K562 (cell line): Measurements from ENCODE around the gene TALDO1. TPM values are rescaled to one million over a fixed set of nuclear protein-coding genes. Genes with fewer than 3 reads are reported as not detected.
A peak's percentile ranks its signal among the peaks of the same experiment; 100 is the strongest.

Experiments
- HNRNPH1 ChIP-seq: fragments of 200-400 bp; formaldehyde crosslinking; optimal IDR thresholded peaks from 2 replicates; pipeline ENCODE3; 2017; ENCODE audit warnings: low read depth, mild to moderate bottlenecking, low read length, moderate library complexity
- KAT8 ChIP-seq: fragments of 450-650 bp; IDR thresholded peaks from 2 replicates; pipeline ENCODE4 v1.6.1; 2016; ENCODE audit warnings: low read depth, mild to moderate bottlenecking
- MEF2D ChIP-seq: conservative IDR thresholded peaks from 2 replicates; pipeline ENCODE4 v1.6.1; 2016; ENCODE audit warnings: low read depth, missing genetic modification characterization, missing compliant biosample characterization
- MTF1 ChIP-seq: fragments of 250-450 bp; sonication (Bioruptor Pico); IDR thresholded peaks from 2 replicates; pipeline ENCODE4 v1.9.0; 2021; ENCODE audit warnings: moderate library complexity, mild to moderate bottlenecking, inconsistent platforms, borderline replicate concordance
- NFE2 ChIP-seq: IDR thresholded peaks from 2 replicates; pipeline ENCODE4 v1.6.1; 2014; ENCODE audit warnings: antibody characterized with exemption, low read depth
- NFIC ChIP-seq: fragments of 450-650 bp; IDR thresholded peaks from 2 replicates; pipeline ENCODE4 v1.6.1; 2017; ENCODE audit warnings: mild to moderate bottlenecking, inconsistent platforms
- RBFOX2 ChIP-seq: fragments of 200-400 bp; formaldehyde crosslinking; IDR thresholded peaks from 2 replicates; pipeline ENCODE4 v1.6.1; 2017; ENCODE audit warnings: low read depth, mild to moderate bottlenecking, low read length, moderate library complexity
- SNRNP70 ChIP-seq: fragments of 200-400 bp; formaldehyde crosslinking; optimal IDR thresholded peaks from 2 replicates; pipeline ENCODE3; 2017; ENCODE audit warnings: low read depth, low read length
- TCF7L2 ChIP-seq: fragments of 150-350 bp; IDR thresholded peaks from 2 replicates; pipeline ENCODE4 v1.6.1; 2016; ENCODE audit warnings: low read depth, mild to moderate bottlenecking, low read length, moderate library complexity
- ZNF12 ChIP-seq: sonication (generic); formaldehyde crosslinking; IDR thresholded peaks from 2 replicates; pipeline ENCODE4 v1.4.0; 2020; ENCODE audit warnings: mild to moderate bottlenecking, missing genetic modification reagents
- ZNF324 ChIP-seq: fragments of 250-450 bp; sonication (Bioruptor Pico); IDR thresholded peaks from 2 replicates; pipeline ENCODE4 v1.4.0; 2020; ENCODE audit warnings: mild to moderate bottlenecking
- ZNF431 ChIP-seq: sonication (generic); formaldehyde crosslinking; IDR thresholded peaks from 2 replicates; pipeline ENCODE4 v1.8.0; 2022; ENCODE audit warnings: mild to moderate bottlenecking, missing genetic modification reagents
- ZNF436 ChIP-seq: fragments of 250-450, 450-650 bp; sonication (Bioruptor Pico); formaldehyde crosslinking; IDR thresholded peaks from 2 replicates; pipeline ENCODE4 v1.7.0; 2020; ENCODE audit warnings: mild to moderate bottlenecking
- ZNF77 ChIP-seq: fragments of 250-450 bp; sonication (Bioruptor Pico); IDR thresholded peaks from 2 replicates; pipeline ENCODE4 v1.5.0; 2020
- polyA plus RNA-seq, 8 experiments: library from polyadenylated mRNA; depleted of rRNA in 4 of 8; stranded (reverse) in 5 of 8; unstranded in 3 of 8; fragments of >200 nt; fragmentation: Nextera tagmentation in 2 of 8; fragmentation: Illumina TruSeq in 1 of 8; extraction: Ambion mirVana in 2 of 8; extraction: Trizol in 1 of 8; gene quantifications; 2 replicates each; pipeline versions ENCODE4 v1.2.1 to v1.2.3, GENCODE V29; 2011 to 2014; ENCODE audit warnings: inconsistent platforms in 1 of 8, missing spikeins in 1 of 8
- total RNA-seq, 7 experiments: library from RNA; depleted of rRNA in 6 of 7; stranded (reverse); fragments of >200 nt in 6 of 7; fragmentation: Illumina TruSeq in 2 of 7; extraction: Trizol in 2 of 7; gene quantifications; 2 replicates each; pipeline versions ENCODE4 v1.2.1 to v1.2.3, GENCODE V29; 2011 to 2021; ENCODE audit warnings: low replicate concordance in 1 of 7
- TF ChIP-seq, protein P1 (sequence below): fragments of 450-650 bp; formaldehyde crosslinking; IDR thresholded peaks from 2 replicates; pipeline ENCODE4 v1.4.0; 2022; ENCODE audit warnings: missing genetic modification characterization
- TF ChIP-seq, protein P2 (sequence below): fragments of 450-650 bp; IDR thresholded peaks from 2 replicates; pipeline ENCODE4 v1.6.1; 2018; ENCODE audit warnings: mild to moderate bottlenecking, low read depth; ENCODE audit not compliant: partially characterized antibody
- TF ChIP-seq, protein P3 (sequence below): fragments of 250-450 bp; sonication (Bioruptor Pico); IDR thresholded peaks from 2 replicates; pipeline ENCODE4 v1.8.0; 2021; ENCODE audit warnings: borderline replicate concordance, mild to moderate bottlenecking, moderate library complexity; ENCODE audit not compliant: poor library complexity, severe bottlenecking
- TF ChIP-seq, protein P4 (sequence below): fragments of 450-650 bp; formaldehyde crosslinking; IDR thresholded peaks from 2 replicates; pipeline ENCODE4 v1.4.0; 2022; ENCODE audit warnings: mild to moderate bottlenecking, moderate library complexity
- TF ChIP-seq, protein P5 (sequence below): sonication (generic); formaldehyde crosslinking; IDR thresholded peaks from 2 replicates; pipeline ENCODE4 v1.8.0; 2022; ENCODE audit warnings: mild to moderate bottlenecking, missing genetic modification reagents
- TF ChIP-seq, protein P6 (sequence below): fragments of 450-650 bp; IDR thresholded peaks from 2 replicates; pipeline ENCODE4 v1.6.1; 2017; ENCODE audit warnings: mild to moderate bottlenecking, moderate library complexity

TALDO1 gene
- total and polyA plus RNA-seq, 9 of the 15 experiments (the other 6 are each of a cell fraction or from before 2014, with no cell fraction given), result 260 to 541 (median 441) TPM

DNA sequence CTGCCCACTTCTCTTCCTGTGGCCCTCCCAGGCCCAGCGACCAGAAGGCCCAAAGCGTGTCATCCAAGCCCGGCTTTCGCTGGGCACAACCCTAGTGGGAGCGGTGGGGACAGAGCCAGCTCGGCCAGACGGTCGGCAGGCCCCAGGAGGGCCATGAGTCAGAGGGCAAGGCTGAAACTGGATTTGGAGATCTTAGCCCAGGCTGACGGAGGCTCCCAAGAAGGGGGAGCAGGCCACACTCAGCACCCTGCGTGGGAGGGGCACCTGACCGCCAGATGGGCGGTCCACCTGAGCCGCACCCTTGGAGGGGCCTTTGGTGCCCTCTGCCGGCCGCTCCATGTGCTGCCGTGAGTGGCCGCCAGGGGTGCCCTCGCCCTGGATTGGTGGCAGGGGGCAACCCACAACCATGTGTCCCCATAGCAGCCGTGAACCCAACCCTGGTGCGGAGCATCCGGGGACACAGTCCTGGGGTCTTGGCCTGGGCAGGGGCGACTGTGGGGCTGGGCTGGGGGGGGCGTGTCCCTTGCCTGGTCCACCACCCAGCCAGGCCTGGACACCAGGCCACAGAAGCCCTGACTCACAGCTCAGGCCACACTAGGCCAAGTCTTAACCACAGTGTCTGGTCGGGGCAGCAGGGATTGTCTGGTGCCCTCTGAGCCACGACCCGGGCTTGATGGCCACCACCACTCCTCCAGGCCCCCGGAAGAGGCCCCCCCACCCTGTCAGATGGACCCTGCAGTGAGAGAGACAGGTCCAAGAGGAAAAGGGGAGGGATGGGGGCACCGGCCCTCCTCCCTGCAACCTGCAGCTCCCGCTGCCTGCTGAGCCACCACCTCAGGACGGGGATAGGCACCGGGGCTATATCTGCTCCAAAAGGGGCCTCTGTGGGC, 19.2 kb upstream of the TALDO1 start (continued):
- TF ChIP-seq, protein P1, sequence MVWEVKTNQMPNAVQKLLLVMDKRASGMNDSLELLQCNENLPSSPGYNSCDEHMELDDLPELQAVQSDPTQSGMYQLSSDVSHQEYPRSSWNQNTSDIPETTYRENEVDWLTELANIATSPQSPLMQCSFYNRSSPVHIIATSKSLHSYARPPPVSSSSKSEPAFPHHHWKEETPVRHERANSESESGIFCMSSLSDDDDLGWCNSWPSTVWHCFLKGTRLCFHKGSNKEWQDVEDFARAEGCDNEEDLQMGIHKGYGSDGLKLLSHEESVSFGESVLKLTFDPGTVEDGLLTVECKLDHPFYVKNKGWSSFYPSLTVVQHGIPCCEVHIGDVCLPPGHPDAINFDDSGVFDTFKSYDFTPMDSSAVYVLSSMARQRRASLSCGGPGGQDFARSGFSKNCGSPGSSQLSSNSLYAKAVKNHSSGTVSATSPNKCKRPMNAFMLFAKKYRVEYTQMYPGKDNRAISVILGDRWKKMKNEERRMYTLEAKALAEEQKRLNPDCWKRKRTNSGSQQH (CRISPR knock-in tag), result no peak
- TF ChIP-seq NFIC (peak; percentile 63), HNRNPH1 (no peak), KAT8 (no peak), ZNF431 (no peak), ZNF436 (no peak), MEF2D (tag) (no peak), ZNF12 (CRISPR knock-in tag) (no peak), TCF7L2 (no peak), ZNF324 (CRISPR knock-in tag) (no peak), NFE2 (peak; percentile 15), RBFOX2 (peak; percentile 61), SNRNP70 (no peak), MTF1 (CRISPR knock-in tag) (no peak), ZNF77 (CRISPR knock-in tag) (no peak)
- TF ChIP-seq, protein P2, sequence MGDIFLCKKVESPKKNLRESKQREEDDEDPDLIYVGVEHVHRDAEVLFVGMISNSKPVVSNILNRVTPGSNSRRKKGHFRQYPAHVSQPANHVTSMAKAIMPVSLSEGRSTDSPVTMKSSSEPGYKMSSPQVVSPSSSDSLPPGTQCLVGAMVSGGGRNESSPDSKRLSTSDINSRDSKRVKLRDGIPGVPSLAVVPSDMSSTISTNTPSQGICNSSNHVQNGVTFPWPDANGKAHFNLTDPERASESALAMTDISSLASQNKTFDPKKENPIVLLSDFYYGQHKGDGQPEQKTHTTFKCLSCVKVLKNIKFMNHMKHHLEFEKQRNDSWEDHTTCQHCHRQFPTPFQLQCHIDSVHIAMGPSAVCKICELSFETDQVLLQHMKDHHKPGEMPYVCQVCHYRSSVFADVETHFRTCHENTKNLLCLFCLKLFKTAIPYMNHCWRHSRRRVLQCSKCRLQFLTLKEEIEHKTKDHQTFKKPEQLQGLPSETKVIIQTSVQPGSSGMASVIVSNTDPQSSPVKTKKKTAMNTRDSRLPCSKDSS, result no peak
- TF ChIP-seq, protein P3, sequence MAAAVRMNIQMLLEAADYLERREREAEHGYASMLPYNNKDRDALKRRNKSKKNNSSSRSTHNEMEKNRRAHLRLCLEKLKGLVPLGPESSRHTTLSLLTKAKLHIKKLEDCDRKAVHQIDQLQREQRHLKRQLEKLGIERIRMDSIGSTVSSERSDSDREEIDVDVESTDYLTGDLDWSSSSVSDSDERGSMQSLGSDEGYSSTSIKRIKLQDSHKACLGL (CRISPR knock-in tag), result no peak
- TF ChIP-seq, protein P4, sequence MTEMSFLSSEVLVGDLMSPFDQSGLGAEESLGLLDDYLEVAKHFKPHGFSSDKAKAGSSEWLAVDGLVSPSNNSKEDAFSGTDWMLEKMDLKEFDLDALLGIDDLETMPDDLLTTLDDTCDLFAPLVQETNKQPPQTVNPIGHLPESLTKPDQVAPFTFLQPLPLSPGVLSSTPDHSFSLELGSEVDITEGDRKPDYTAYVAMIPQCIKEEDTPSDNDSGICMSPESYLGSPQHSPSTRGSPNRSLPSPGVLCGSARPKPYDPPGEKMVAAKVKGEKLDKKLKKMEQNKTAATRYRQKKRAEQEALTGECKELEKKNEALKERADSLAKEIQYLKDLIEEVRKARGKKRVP, result 0 out of 2 replicates have a peak, but pooled peaks have one; percentile 44
- TF ChIP-seq, protein P5, sequence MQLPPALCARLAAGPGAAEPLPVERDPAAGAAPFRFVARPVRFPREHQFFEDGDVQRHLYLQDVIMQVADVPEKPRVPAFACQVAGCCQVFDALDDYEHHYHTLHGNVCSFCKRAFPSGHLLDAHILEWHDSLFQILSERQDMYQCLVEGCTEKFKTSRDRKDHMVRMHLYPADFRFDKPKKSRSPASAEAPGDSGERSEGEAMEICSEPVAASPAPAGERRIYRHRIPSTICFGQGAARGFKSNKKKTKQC, result no peak; the same call in 1 of the 2 replicates
- TF ChIP-seq, protein P6, sequence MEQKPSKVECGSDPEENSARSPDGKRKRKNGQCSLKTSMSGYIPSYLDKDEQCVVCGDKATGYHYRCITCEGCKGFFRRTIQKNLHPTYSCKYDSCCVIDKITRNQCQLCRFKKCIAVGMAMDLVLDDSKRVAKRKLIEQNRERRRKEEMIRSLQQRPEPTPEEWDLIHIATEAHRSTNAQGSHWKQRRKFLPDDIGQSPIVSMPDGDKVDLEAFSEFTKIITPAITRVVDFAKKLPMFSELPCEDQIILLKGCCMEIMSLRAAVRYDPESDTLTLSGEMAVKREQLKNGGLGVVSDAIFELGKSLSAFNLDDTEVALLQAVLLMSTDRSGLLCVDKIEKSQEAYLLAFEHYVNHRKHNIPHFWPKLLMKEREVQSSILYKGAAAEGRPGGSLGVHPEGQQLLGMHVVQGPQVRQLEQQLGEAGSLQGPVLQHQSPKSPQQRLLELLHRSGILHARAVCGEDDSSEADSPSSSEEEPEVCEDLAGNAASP, result no peak
